Esophagus squamous epithelium (tissue), 4 donors: ENCODE data around the gene SGSH.

Experiments
- CTCF ChIP-seq, 6 experiments: fragments of 450-650 bp in 4 of 6; fragments of 200-600 bp in 2 of 6; sonication (generic) in 2 of 6; IDR thresholded peaks; one replicate each; pipeline ENCODE4 v1.5.1; 2016 to 2019; ENCODE audit warnings: antibody characterized with exemption in 6 of 6, mild to moderate bottlenecking in 4 of 6, moderate library complexity in 4 of 6
- POLR2A ChIP-seq, 4 donors: fragments of 450-650 bp; IDR thresholded peaks; one replicate each; pipeline ENCODE4 v1.6.1; 2017; ENCODE audit warnings: antibody characterized with exemption in 4 of 4, mild to moderate bottlenecking in 4 of 4, moderate library complexity in 3 of 4

DNA sequence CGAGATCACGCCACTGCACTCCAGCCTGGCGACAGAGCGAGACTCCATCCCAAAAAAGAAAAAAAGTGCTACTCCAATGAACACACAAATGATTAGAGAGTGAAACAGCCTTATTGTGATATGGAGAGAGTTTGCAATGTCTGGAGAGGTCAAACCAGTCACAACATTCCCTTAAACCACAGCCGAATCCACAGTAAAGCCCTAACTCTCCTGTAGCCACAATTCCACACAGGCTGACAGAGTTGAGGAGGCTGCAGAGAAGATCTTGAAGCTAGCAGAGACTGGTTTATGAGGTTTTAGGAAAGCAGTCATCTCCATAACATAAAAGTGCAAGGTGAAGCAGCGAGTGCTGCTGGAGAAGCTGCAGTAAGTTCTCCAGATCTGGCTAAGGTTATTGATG, 47.3 kb upstream of the SGSH start:
- no peak for TF ChIP-seq CTCF (IDR thresholded peaks at IDR 0.05)
- no peak for TF ChIP-seq POLR2A (IDR thresholded peaks at IDR 0.05)
